HG02623 (cell line): ENCODE measurements around the gene PASK.

Experiments used
- ATAC-seq: cut with Tn5 transposase; IDR thresholded peaks from one replicate; pipeline ENCODE4 v1.9.1; 2021; ENCODE audit warnings: moderate library complexity; ENCODE audit not compliant: unreplicated experiment

Gene PASK

GRCh38 chr2:241068136-241068941 is 80.9 kb downstream of the PASK start:
- ATAC-seq, result no peak

- no peak for ATAC-seq
Measured at GRCh38 chr2:241067501-241068135, 81.7 kb downstream of the PASK start.

GRCh38 chr2:241066893-241067341 is 82.4 kb downstream of the PASK start:
- ATAC-seq, result no peak

- no peak for ATAC-seq
Measured at GRCh38 chr2:241066171-241066892, 82.9 kb downstream of the PASK start.

- no peak for ATAC-seq
Measured at GRCh38 chr2:241065355-241065803, 83.9 kb downstream of the PASK start.

GRCh38 chr2:241064802-241065354 is 84.4 kb downstream of the PASK start:
- no peak for ATAC-seq

- no peak for ATAC-seq
Measured at GRCh38 chr2:241064008-241064801, 85.1 kb downstream of the PASK start.

GRCh38 chr2:241063587-241063986 is 85.7 kb downstream of the PASK start:
- ATAC-seq, result no peak

GRCh38 chr2:241063093-241063551 is 86.2 kb downstream of the PASK start:
- no peak for ATAC-seq

GRCh38 chr2:241062389-241063092 is 86.7 kb downstream of the PASK start:
- ATAC-seq, result no peak

- ATAC-seq, result no peak
Measured at GRCh38 chr2:241061275-241061674, 88.0 kb downstream of the PASK start.
